Fibroblast of lung (primary cell): ENCODE data around the gene PTPN23. TPM values are rescaled to one million over a fixed set of nuclear protein-coding genes. Genes with fewer than 3 reads are reported as not detected.

Experiments
- DNase-seq, 2 donors: peaks; one replicate each; pipeline versions ENCODE4 v3.0.0 to v3.0.0-alpha.2; 2010; ENCODE audit warnings: low read depth in 2 of 2
- H2AFZ ChIP-seq: 2 replicates; pipeline ENCODE4 v1.5.1; 2012; ENCODE audit warnings: low read length, control low read depth, inconsistent platforms
- H3K27ac ChIP-seq: 2 replicates; pipeline ENCODE4 v1.5.1; 2011; ENCODE audit warnings: low read length, control low read depth; ENCODE audit not compliant: insufficient read depth
- H3K27me3 ChIP-seq: 2 replicates; pipeline ENCODE4 v1.5.1; 2011; ENCODE audit warnings: mild to moderate bottlenecking, low read length; ENCODE audit not compliant: control insufficient read depth, insufficient read depth
- H3K36me3 ChIP-seq: 2 replicates; pipeline ENCODE4 v1.5.1; 2011; ENCODE audit warnings: low read length; ENCODE audit not compliant: control insufficient read depth, insufficient read depth
- H3K4me1 ChIP-seq: 2 replicates; pipeline ENCODE4 v1.5.1; 2011; ENCODE audit warnings: low read length; ENCODE audit not compliant: control insufficient read depth, insufficient read depth; ENCODE audit errors: extremely low read depth
- H3K4me2 ChIP-seq: 2 replicates; pipeline ENCODE4 v1.5.1; 2011; ENCODE audit warnings: low read length, control low read depth; ENCODE audit not compliant: insufficient read depth; ENCODE audit errors: extremely low read depth
- H3K4me3 ChIP-seq, 4 experiments: fragments of 200-600 bp in 1 of 4; sonication (generic) in 1 of 4; replicated peaks in 1 of 4; 2 replicates each; pipeline ENCODE4 v1.5.1; 2011 to 2016; ENCODE audit warnings: low read length in 4 of 4, low read depth in 3 of 4, mild to moderate bottlenecking in 3 of 4, control low read depth in 2 of 4, inconsistent platforms in 1 of 4, mixed read lengths in 1 of 4; ENCODE audit not compliant: insufficient read depth in 1 of 4; ENCODE audit errors: control extremely low read depth in 1 of 4
- H3K79me2 ChIP-seq: 2 replicates; pipeline ENCODE4 v1.5.1; 2012; ENCODE audit warnings: mild to moderate bottlenecking, low read length, inconsistent platforms; ENCODE audit not compliant: control insufficient read depth, insufficient read depth
- H3K9ac ChIP-seq: 2 replicates; pipeline ENCODE4 v1.5.1; 2011; ENCODE audit warnings: mild to moderate bottlenecking, low read length, control low read depth; ENCODE audit not compliant: insufficient read depth
- H3K9me3 ChIP-seq: 2 replicates; pipeline ENCODE4 v1.5.1; 2012; ENCODE audit warnings: low read depth, low read length; ENCODE audit not compliant: control insufficient read depth, insufficient read depth
- H4K20me1 ChIP-seq: 2 replicates; pipeline ENCODE4 v1.5.1; 2011; ENCODE audit warnings: low read length; ENCODE audit not compliant: control insufficient read depth, insufficient read depth; ENCODE audit errors: extremely low read depth
- CTCF ChIP-seq, 2 donors: IDR thresholded peaks in 1 of 2; conservative IDR thresholded peaks in 1 of 2; 1 replicate in 1 of 2; 2 replicates in 1 of 2; pipeline ENCODE4 v1.5.1; 2011 to 2012; ENCODE audit warnings: low read length in 2 of 2, control low read depth in 1 of 2, inconsistent platforms in 1 of 2, low read depth in 1 of 2, mild to moderate bottlenecking in 1 of 2
- EZH2 ChIP-seq: IDR thresholded peaks from 2 replicates; pipeline ENCODE4 v1.5.1; 2012; ENCODE audit warnings: low read length, control low read depth, mild to moderate bottlenecking; ENCODE audit errors: missing control alignments
- polyA plus RNA-seq, 2 donors: library from polyadenylated mRNA; depleted of rRNA in 1 of 2; stranded (reverse) in 1 of 2; unstranded in 1 of 2; fragments of >200 nt; gene quantifications; 2 replicates each; pipeline ENCODE4 v1.2.1, GENCODE V29; 2011 to 2012; ENCODE audit warnings: missing spikeins in 1 of 2
- total RNA-seq: library from RNA; depleted of rRNA; stranded (reverse); fragments of >200 nt; gene quantifications from 2 replicates; pipeline ENCODE4 v1.2.1, GENCODE V29; 2014

PTPN23 gene
- total and polyA plus RNA-seq, 2 donors (not counting 1 experiment from before 2014, with no cell fraction given), result 1.5 to 19.7 TPM

- Histone ChIP-seq H3K79me2 (no peaks in the 10 kb centered on the region), H3K9me3 (no peaks in the 10 kb centered on the region), H3K4me2 (no peak overlapping the region), H3K4me1 (no peaks in the 10 kb centered on the region), H2AFZ (no peak overlapping the region), H3K27ac (no peak overlapping the region), H3K27me3 (no peaks in the 10 kb centered on the region), H3K36me3 (peaks cover 4% of the 10 kb centered on the region), H3K9ac (no peak overlapping the region), H4K20me1 (no peaks in the 10 kb centered on the region), H3K4me3 (no peak overlapping the region)
- TF ChIP-seq CTCF (conservative IDR thresholded peaks at IDR 0.05 in 1 of 2, IDR thresholded peaks at IDR 0.05 in 1 of 2; ENCODE audit: low read depth in 1 of 2, low read length in 2 of 2), result no peak
- no peak for TF ChIP-seq EZH2
- DNase-seq, result no peak
These were observed 41.9 kb downstream of the PTPN23 start for GRCh38 chr3:47422743-47423142.

GRCh38 chr3:47423548-47424145 is 42.8 kb downstream of the PTPN23 start:
- no peak for TF ChIP-seq EZH2
- H4K20me1 ChIP-seq, result no peaks in the 10 kb centered on the region
- no peak overlapping the region for H3K9ac ChIP-seq
- H3K79me2 ChIP-seq, result no peaks in the 10 kb centered on the region
- H3K27me3 ChIP-seq, result no peaks in the 10 kb centered on the region
- peaks cover 6% of the 10 kb centered on the region for H3K36me3 ChIP-seq
- H3K4me3 ChIP-seq, result no peak overlapping the region
- H3K9me3 ChIP-seq, result no peaks in the 10 kb centered on the region
- H2AFZ ChIP-seq, result no peak overlapping the region
- no peak for DNase-seq
- no peak overlapping the region for H3K4me2 ChIP-seq
- H3K27ac ChIP-seq, result no peak overlapping the region
- no peaks in the 10 kb centered on the region for H3K4me1 ChIP-seq

DNA sequence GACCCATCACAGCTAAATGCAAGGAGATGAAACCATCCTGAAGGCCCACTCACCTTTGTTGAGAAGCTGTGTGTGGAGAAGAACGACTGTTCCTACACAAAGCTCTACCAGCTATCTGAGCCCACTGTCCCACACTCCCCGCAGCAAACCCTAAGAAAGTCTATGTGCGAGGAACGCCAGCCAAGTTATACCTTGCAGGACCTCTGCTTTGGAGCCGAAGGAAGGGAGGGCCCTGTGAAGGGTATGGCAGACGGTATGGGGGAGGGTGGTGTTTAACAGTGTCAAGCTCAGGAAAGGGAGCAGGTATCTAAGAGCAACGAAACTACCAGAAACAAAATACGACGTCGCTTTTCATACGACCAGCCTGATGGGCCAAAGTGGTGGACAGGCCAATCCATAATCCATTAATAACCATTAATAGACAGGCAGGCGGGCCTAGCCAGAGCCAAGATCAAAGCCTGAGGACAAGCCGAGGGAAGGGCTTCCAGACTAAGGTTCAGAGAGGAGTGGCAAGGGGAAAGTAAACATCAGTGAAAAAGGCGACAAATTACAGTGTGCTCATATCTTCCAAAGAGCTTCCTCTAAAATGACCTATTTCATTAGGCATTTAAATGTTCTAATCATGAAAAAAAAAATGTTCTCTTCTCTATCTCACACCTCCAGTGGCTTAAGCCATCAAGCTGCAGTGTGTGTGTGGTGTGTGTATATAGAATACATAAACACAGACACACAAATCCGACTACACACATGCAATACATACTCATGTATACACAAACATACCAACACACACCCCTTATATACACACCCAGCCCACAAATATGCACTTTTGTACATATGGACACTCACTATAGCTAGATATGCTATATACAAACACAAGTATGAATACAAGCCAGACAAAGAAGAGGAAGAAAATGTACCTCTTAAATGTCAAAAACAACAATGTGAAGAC is 43.9 kb downstream of the PTPN23 start:
- Histone ChIP-seq H3K9me3 (no peaks in the 10 kb centered on the region), H3K27ac (no peak overlapping the region)

More for the DNA sequence above, 43.9 kb downstream of the PTPN23 start:
- Histone ChIP-seq H3K27me3 (no peaks in the 10 kb centered on the region), H3K36me3 (peaks cover 4% of the 10 kb centered on the region), H3K4me3 (no peak overlapping the region), H3K4me2 (no peak overlapping the region), H4K20me1 (no peaks in the 10 kb centered on the region), H3K9ac (no peak overlapping the region), H3K4me1 (no peaks in the 10 kb centered on the region), H2AFZ (no peak overlapping the region), H3K79me2 (no peaks in the 10 kb centered on the region)
- no peak for TF ChIP-seq EZH2
- TF ChIP-seq CTCF (conservative IDR thresholded peaks at IDR 0.05 in 1 of 2, IDR thresholded peaks at IDR 0.05 in 1 of 2; ENCODE audit: low read depth in 1 of 2, low read length in 2 of 2), result no peak
- DNase-seq, result no peak
